ENCODE results near the gene DMAP1. TPM values are rescaled to one million over a fixed set of nuclear protein-coding genes. Genes with fewer than 3 reads are reported as not detected.

DMAP1 gene
- total RNA-seq, 1 donor from 2014 or later: 49.4 TPM

GRCh38 chr1:44220755-44221154, 7.5 kb downstream of the DMAP1 start:
- no peak for DNase-seq (ENCODE audit: low read depth)
- H3K4me3 ChIP-seq (ENCODE audit: low read depth, low read length): no peak overlapping the region
- no peak for TF ChIP-seq CTCF (conservative IDR thresholded peaks at IDR 0.05; ENCODE audit: low read depth, low read length)

GRCh38 chr1:44221769-44222168, 8.5 kb downstream of the DMAP1 start:
- no peak for TF ChIP-seq CTCF (conservative IDR thresholded peaks at IDR 0.05; ENCODE audit: low read depth, low read length)
- no peak for DNase-seq (ENCODE audit: low read depth)
- H3K4me3 ChIP-seq (ENCODE audit: low read depth, low read length): no peak overlapping the region

GRCh38 chr1:44222397-44223186, 9.3 kb downstream of the DMAP1 start:
- H3K4me3 ChIP-seq (ENCODE audit: low read depth, low read length): no peak overlapping the region

GRCh38 chr1:44223187-44223610, 9.9 kb downstream of the DMAP1 start:
- no peak for TF ChIP-seq CTCF (conservative IDR thresholded peaks at IDR 0.05; ENCODE audit: low read depth, low read length)
- H3K4me3 ChIP-seq (ENCODE audit: low read depth, low read length): no peak overlapping the region

More at GRCh38 chr1:44222397-44223186, 9.3 kb downstream of the DMAP1 start:
- no peak for TF ChIP-seq CTCF (conservative IDR thresholded peaks at IDR 0.05; ENCODE audit: low read depth, low read length)
- no peak for DNase-seq (ENCODE audit: low read depth)

GRCh38 chr1:44225761-44226160, 12.5 kb downstream of the DMAP1 start:
- no peak for DNase-seq (ENCODE audit: low read depth)
- no peak for TF ChIP-seq CTCF (conservative IDR thresholded peaks at IDR 0.05; ENCODE audit: low read depth, low read length)
- no peak overlapping the region for H3K4me3 ChIP-seq (ENCODE audit: low read depth, low read length)

More at GRCh38 chr1:44223187-44223610, 9.9 kb downstream of the DMAP1 start:
- DNase-seq (ENCODE audit: low read depth): no peak

- no peak for DNase-seq (ENCODE audit: low read depth)
- no peak overlapping the region for H3K4me3 ChIP-seq (ENCODE audit: low read depth, low read length)
- TF ChIP-seq CTCF (conservative IDR thresholded peaks at IDR 0.05; ENCODE audit: low read depth, low read length): no peak
Measured at GRCh38 chr1:44227211-44227610, 13.9 kb downstream of the DMAP1 start.

GRCh38 chr1:44228218-44228617, 14.9 kb downstream of the DMAP1 start:
- no peak for DNase-seq (ENCODE audit: low read depth)
- H3K4me3 ChIP-seq (ENCODE audit: low read depth, low read length): no peak overlapping the region
- no peak for TF ChIP-seq CTCF (conservative IDR thresholded peaks at IDR 0.05; ENCODE audit: low read depth, low read length)
